Neural progenitor cell (in vitro differentiated cells): Measurements from ENCODE around the gene MARCHF6.

Experiments
- EZH2 ChIP-seq: fragments of 200-600 bp; sonication (generic); IDR thresholded peaks from 2 replicates; pipeline ENCODE4 v1.6.1; 2017; ENCODE audit warnings: antibody characterized with exemption, mild to moderate bottlenecking, moderate library complexity
- EZH2phosphoT487 ChIP-seq: fragments of 200-600 bp; sonication (generic); IDR thresholded peaks from 2 replicates; pipeline ENCODE4 v1.6.1; 2017; ENCODE audit warnings: antibody characterized with exemption
- TF ChIP-seq, protein P1 (sequence below): fragments of 200-600 bp; sonication (generic); IDR thresholded peaks from 2 replicates; pipeline ENCODE4 v1.5.1; 2017; ENCODE audit warnings: antibody characterized with exemption, mild to moderate bottlenecking

DNA sequence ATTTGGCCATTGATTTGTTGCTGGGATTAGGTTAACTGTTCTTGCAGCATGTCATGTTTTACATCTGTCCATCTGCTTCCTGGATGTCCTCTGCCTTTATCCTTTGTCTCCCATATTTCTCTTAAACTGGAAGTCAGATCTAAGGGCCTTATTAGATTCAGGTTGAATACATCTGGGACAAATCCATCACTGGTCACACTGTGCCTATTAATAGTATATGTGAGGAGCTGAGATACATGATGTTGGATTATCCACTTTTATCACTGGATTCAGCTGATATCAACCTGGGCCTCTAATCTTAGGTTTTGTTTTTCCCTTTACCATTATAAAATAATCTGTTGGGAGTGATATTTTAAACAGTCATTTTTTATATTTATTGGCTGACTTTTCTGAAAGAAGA, 46.3 kb downstream of the MARCHF6 start:
- TF ChIP-seq, protein P1, sequence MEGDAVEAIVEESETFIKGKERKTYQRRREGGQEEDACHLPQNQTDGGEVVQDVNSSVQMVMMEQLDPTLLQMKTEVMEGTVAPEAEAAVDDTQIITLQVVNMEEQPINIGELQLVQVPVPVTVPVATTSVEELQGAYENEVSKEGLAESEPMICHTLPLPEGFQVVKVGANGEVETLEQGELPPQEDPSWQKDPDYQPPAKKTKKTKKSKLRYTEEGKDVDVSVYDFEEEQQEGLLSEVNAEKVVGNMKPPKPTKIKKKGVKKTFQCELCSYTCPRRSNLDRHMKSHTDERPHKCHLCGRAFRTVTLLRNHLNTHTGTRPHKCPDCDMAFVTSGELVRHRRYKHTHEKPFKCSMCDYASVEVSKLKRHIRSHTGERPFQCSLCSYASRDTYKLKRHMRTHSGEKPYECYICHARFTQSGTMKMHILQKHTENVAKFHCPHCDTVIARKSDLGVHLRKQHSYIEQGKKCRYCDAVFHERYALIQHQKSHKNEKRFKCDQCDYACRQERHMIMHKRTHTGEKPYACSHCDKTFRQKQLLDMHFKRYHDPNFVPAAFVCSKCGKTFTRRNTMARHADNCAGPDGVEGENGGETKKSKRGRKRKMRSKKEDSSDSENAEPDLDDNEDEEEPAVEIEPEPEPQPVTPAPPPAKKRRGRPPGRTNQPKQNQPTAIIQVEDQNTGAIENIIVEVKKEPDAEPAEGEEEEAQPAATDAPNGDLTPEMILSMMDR, result no peak
- TF ChIP-seq EZH2phosphoT487 (no peak), EZH2 (no peak)
